ENCODE data around the gene CCDC27. TPM values are rescaled to one million over a fixed set of nuclear protein-coding genes. Genes with fewer than 3 reads are reported as not detected.

Gene CCDC27
- polyA plus RNA-seq, 3 donors: 0.10 to 0.30 (median 0.17) TPM

- DNase-seq (ENCODE audit: low read depth in 3 of 3, low spot score in 2 of 3): no peak
Measured at GRCh38 chr1:3717715-3718601, 34.3 kb upstream of the CCDC27 start.

GRCh38 chr1:3718764-3719163 lies 33.5 kb upstream of the CCDC27 start:
- no peak for DNase-seq (ENCODE audit: low read depth in 3 of 3, low spot score in 2 of 3)

- DNase-seq (ENCODE audit: low read depth in 3 of 3, low spot score in 2 of 3): no peak
Measured at GRCh38 chr1:3721955-3722465, 30.2 kb upstream of the CCDC27 start.

GRCh38 chr1:3722846-3723245 lies 29.4 kb upstream of the CCDC27 start:
- DNase-seq (ENCODE audit: low read depth in 3 of 3, low spot score in 2 of 3): no peak

GRCh38 chr1:3724416-3725030 lies 27.7 kb upstream of the CCDC27 start:
- peak; percentile 42 to 45 (median 43) for DNase-seq (ENCODE audit: low read depth in 3 of 3, low spot score in 2 of 3)

- DNase-seq (ENCODE audit: low read depth in 3 of 3, low spot score in 2 of 3): no peak
Measured at GRCh38 chr1:3725366-3725765, 26.9 kb upstream of the CCDC27 start.

- DNase-seq (ENCODE audit: low read depth in 3 of 3, low spot score in 2 of 3): no peak
Measured at GRCh38 chr1:3727042-3727824, 25.0 kb upstream of the CCDC27 start.

GRCh38 chr1:3727825-3728776 lies 24.1 kb upstream of the CCDC27 start:
- no peak for DNase-seq (ENCODE audit: low read depth in 3 of 3, low spot score in 2 of 3)

- no peak for DNase-seq (ENCODE audit: low read depth in 3 of 3, low spot score in 2 of 3)
Measured at GRCh38 chr1:3729594-3730542, 22.4 kb upstream of the CCDC27 start.

- DNase-seq (ENCODE audit: low read depth in 3 of 3, low spot score in 2 of 3): no peak
Measured at GRCh38 chr1:3730543-3731247, 21.6 kb upstream of the CCDC27 start.

GRCh38 chr1:3731583-3732433 lies 20.4 kb upstream of the CCDC27 start:
- DNase-seq (ENCODE audit: low read depth in 3 of 3, low spot score in 2 of 3): no peak

- DNase-seq (ENCODE audit: low read depth in 3 of 3, low spot score in 2 of 3): no peak
Measured at GRCh38 chr1:3732434-3733093, 19.7 kb upstream of the CCDC27 start.

GRCh38 chr1:3733094-3733882 lies 19.0 kb upstream of the CCDC27 start:
- no peak for DNase-seq (ENCODE audit: low read depth in 3 of 3, low spot score in 2 of 3)

GRCh38 chr1:3733883-3734589 lies 18.2 kb upstream of the CCDC27 start:
- no peak for DNase-seq (ENCODE audit: low read depth in 3 of 3, low spot score in 2 of 3)

- no peak for DNase-seq (ENCODE audit: low read depth in 3 of 3, low spot score in 2 of 3)
Measured at GRCh38 chr1:3734602-3735001, 17.6 kb upstream of the CCDC27 start.

All from right renal cortex interstitium (tissue), 3 donors.